GM12878 (cell line): ENCODE measurements around the gene TNFSF8. TPM values are rescaled to one million over a fixed set of nuclear protein-coding genes. Genes with fewer than 3 reads are reported as not detected.
A peak's percentile ranks its signal among the peaks of the same experiment; 100 is the strongest.

Experiments used
- ATAC-seq: fragments of 200-7000 bp; cut with Tn5 transposase; 3 replicates; pipeline ENCODE4 v1.9.1; 2020; ENCODE audit warnings: mild to moderate bottlenecking, moderate library complexity
- BruUV-seq: library from RNA; stranded (reverse); fragments of 400-500 nt; replicated peaks from 2 replicates; lab custom pipeline; 2021; lab: Mats Ljungman, UMichigan
- CTCF ChIA-PET: fragments of 300-600 bp; sonication (Branson Sonifier 250); formaldehyde crosslinking; extraction: SDS; loops from one replicate; lab custom pipeline; 2021; ENCODE audit warnings: inconsistent platforms; lab: Yijun Ruan, JAX
- POLR2A ChIA-PET: fragments of 350-600 bp; formaldehyde crosslinking; extraction: SDS; loops from one replicate; lab custom pipeline; 2021; ENCODE audit warnings: inconsistent platforms; lab: Charles Lee
- RAD21 ChIA-PET: fragments of 300-600 bp; sonication (Branson Sonifier 250); formaldehyde crosslinking; loops from one replicate; lab custom pipeline; 2023; ENCODE audit warnings: antibody characterized with exemption; ENCODE audit not compliant: unreplicated experiment; lab: Charles Lee
- SMC1A ChIA-PET: fragments of 300-600 bp; sonication (Branson Sonifier 250); formaldehyde crosslinking; loops from one replicate; lab custom pipeline; 2023; ENCODE audit not compliant: unreplicated experiment, uncharacterized antibody; lab: Charles Lee
- DNase-seq: peaks from one replicate; pipeline ENCODE4 v3.0.0-alpha.2; 2011; ENCODE audit warnings: low read depth, low spot score
- FAIRE-seq: peaks from 3 replicates; lab custom pipeline; 2011; peaks lifted over from hg19 to GRCh38; lab: Jason Lieb, UNC
- H2AFZ ChIP-seq: 2 replicates; pipeline ENCODE4 v1.6.0; 2011; ENCODE audit warnings: low read depth, low read length, control low read depth; ENCODE audit not compliant: control insufficient read depth
- H3K27ac ChIP-seq: 2 replicates; pipeline ENCODE4 v1.5.1; 2011; ENCODE audit warnings: control low read depth; ENCODE audit not compliant: control insufficient read depth, insufficient read depth
- H3K27me3 ChIP-seq, 2 experiments: replicated peaks in 1 of 2; 2 replicates each; pipeline versions ENCODE4 v1.6.0 to v1.6.1; 2011; ENCODE audit warnings: low read length in 1 of 2; ENCODE audit not compliant: control insufficient read depth in 2 of 2, insufficient read depth in 2 of 2
- H3K36me3 ChIP-seq, 2 experiments: 2 replicates each; pipeline ENCODE4 v1.5.1; 2011; ENCODE audit warnings: low read length in 1 of 2; ENCODE audit not compliant: control insufficient read depth in 2 of 2, insufficient read depth in 2 of 2
- H3K4me1 ChIP-seq: 2 replicates; pipeline ENCODE4 v1.6.1; 2011; ENCODE audit warnings: mild to moderate bottlenecking, low read length, moderate library complexity, mixed read lengths; ENCODE audit not compliant: control insufficient read depth, insufficient read depth
- H3K4me2 ChIP-seq: 2 replicates; pipeline ENCODE4 v1.6.0; 2011; ENCODE audit warnings: control low read depth; ENCODE audit not compliant: control insufficient read depth, insufficient read depth
- H3K4me3 ChIP-seq: fragments of 200-600 bp; sonication (generic); 2 replicates; pipeline ENCODE4 v1.5.1; 2016
- H3K79me2 ChIP-seq: 2 replicates; pipeline ENCODE4 v1.6.0; 2011; ENCODE audit warnings: low read length; ENCODE audit not compliant: control insufficient read depth, insufficient read depth
- H3K9ac ChIP-seq: 2 replicates; pipeline ENCODE4 v1.8.0; 2011; ENCODE audit warnings: low read length, control low read depth, mixed read lengths; ENCODE audit not compliant: control insufficient read depth, insufficient read depth
- H3K9me3 ChIP-seq: replicated peaks from 3 replicates; pipeline ENCODE4 v1.5.1; 2011; ENCODE audit warnings: mild to moderate bottlenecking, low read length; ENCODE audit not compliant: control insufficient read depth, insufficient read depth
- H4K20me1 ChIP-seq: 2 replicates; pipeline ENCODE4 v1.6.0; 2011; ENCODE audit not compliant: control insufficient read depth, insufficient read depth
- CTCF ChIP-seq, 3 experiments: IDR thresholded peaks in 2 of 3; conservative IDR thresholded peaks in 1 of 3; 2 replicates each; pipeline ENCODE4 v1.5.1; 2011; ENCODE audit warnings: low read depth in 3 of 3, low read length in 3 of 3, mild to moderate bottlenecking in 3 of 3, control low read depth in 2 of 3, moderate library complexity in 2 of 3, inconsistent platforms in 1 of 3, mixed read lengths in 1 of 3; ENCODE audit not compliant: control insufficient read depth in 2 of 3, insufficient read depth in 1 of 3; ENCODE audit errors: extremely low read depth in 1 of 3
- GATAD2B ChIP-seq: fragments of 450-650 bp; conservative IDR thresholded peaks from 2 replicates; pipeline ENCODE4 v1.6.1; 2017; ENCODE audit warnings: low read depth, mild to moderate bottlenecking, moderate library complexity
- IRF5 ChIP-seq: fragments of 450-650 bp; IDR thresholded peaks from 2 replicates; pipeline ENCODE4 v1.6.1; 2017; ENCODE audit warnings: borderline replicate concordance
- MEF2B ChIP-seq: fragments of 450-650 bp; IDR thresholded peaks from 2 replicates; pipeline ENCODE4 v1.6.1; 2018; ENCODE audit warnings: mild to moderate bottlenecking, moderate library complexity; ENCODE audit not compliant: partially characterized antibody, poor library complexity, severe bottlenecking
- MXI1 ChIP-seq: fragments of 150-350 bp; IDR thresholded peaks from 2 replicates; pipeline ENCODE4 v1.6.1; 2011; ENCODE audit warnings: low read depth, mild to moderate bottlenecking, inconsistent platforms, low read length, improper control_type of control experiment
- POLR2AphosphoS2 ChIP-seq: IDR thresholded peaks from 2 replicates; pipeline ENCODE4 v1.6.1; 2011; ENCODE audit warnings: low read depth, mild to moderate bottlenecking, low read length, improper control_type of control experiment, moderate library complexity
- SIN3A ChIP-seq: IDR thresholded peaks from 2 replicates; pipeline ENCODE4 v1.6.1; 2012; ENCODE audit warnings: low read depth, low read length, improper control_type of control experiment
- SMARCA5 ChIP-seq: fragments of 450-650 bp; IDR thresholded peaks from 2 replicates; pipeline ENCODE4 v1.6.1; 2017; ENCODE audit warnings: mild to moderate bottlenecking
- SPI1 ChIP-seq: IDR thresholded peaks from 2 replicates; pipeline ENCODE4 v1.6.1; 2011; ENCODE audit warnings: low read depth, mild to moderate bottlenecking, low read length, moderate library complexity, borderline replicate concordance; ENCODE audit not compliant: insufficient read depth
- ZNF24 ChIP-seq: fragments of 450-650 bp; IDR thresholded peaks from 2 replicates; pipeline ENCODE4 v1.6.1; 2017; ENCODE audit warnings: antibody characterized with exemption, mild to moderate bottlenecking
- WGBS: methylation state at CpG from one replicate; pipeline ENCODE4 v1.1.6; 2016; ENCODE audit warnings: low lambda C conversion rate; ENCODE audit not compliant: insufficient replicate concordance, insufficient coverage; ENCODE audit errors: missing lambda C conversion rate; 5-methylcytosine and 5-hydroxymethylcytosine counted together
- in situ Hi-C: fragments of 300-500 bp; cut with MboI; formaldehyde crosslinking; loops from 9 replicates; pipeline ENCODE4 v1.14.3; 2018; ENCODE audit warnings: mixed read lengths
- intact Hi-C: fragments of 100-400 bp; cut with micrococcal nuclease; formaldehyde crosslinking; loops from one replicate; pipeline ENCODE4 v1.14.2; 2022; ENCODE audit not compliant: unreplicated experiment
- polyA plus RNA-seq, 11 experiments: library from polyadenylated mRNA; depleted of rRNA in 4 of 11; unstranded in 6 of 11; stranded (reverse) in 5 of 11; fragments of >200 nt; fragmentation: Nextera tagmentation in 4 of 11; fragmentation: Illumina TruSeq in 1 of 11; extraction: Ambion mirVana in 4 of 11; extraction: Trizol in 1 of 11; gene quantifications; 1 replicate in 1 of 11; 2 replicates in 10 of 11; pipeline versions ENCODE4 v1.2.1 to v1.2.3, GENCODE V29; 2011 to 2016; ENCODE audit warnings: inconsistent platforms in 2 of 11, missing spikeins in 2 of 11, low read depth in 1 of 11
- total RNA-seq, 4 experiments: library from RNA; depleted of rRNA in 3 of 4; stranded (reverse); fragments of >200 nt in 3 of 4; fragmentation: Illumina TruSeq in 1 of 4; extraction: Trizol in 1 of 4; gene quantifications; 2 replicates each; pipeline versions ENCODE4 v1.2.1 to v1.2.3, GENCODE V29; 2013 to 2021
- TF ChIP-seq, protein P1 (sequence below): IDR thresholded peaks from 2 replicates; pipeline ENCODE4 v1.6.1; 2011; ENCODE audit warnings: low read depth, low read length, improper control_type of control experiment, borderline replicate concordance

Gene TNFSF8
- total and polyA plus RNA-seq, 10 of the 15 experiments (the other 5 are each of a cell fraction or from before 2014, with no cell fraction given) = 0.10 to 0.29 (median 0.15) TPM; not detected in 7

GRCh38 chr9:114973216-114973615 is 42.8 kb upstream of the TNFSF8 start:
- WGBS = 28% methylated on average over 2 of the region's 2 CpGs
- Histone ChIP-seq H3K79me2 (no peaks in the 10 kb centered on the region), H3K4me1 (no peaks in the 10 kb centered on the region), H3K9me3 (no peaks in the 10 kb centered on the region), H3K36me3 (no peaks in the 10 kb centered on the region), H2AFZ (no peak overlapping the region), H3K4me3 (no peak overlapping the region), H3K4me2 (no peak overlapping the region)
- FAIRE-seq (no peak), ATAC-seq (no peak)
- CTCF ChIA-PET = interaction anchor here (1.2 to 1.4 kb wide), 2 partner anchors 13 to 59 kb away, joined by 3 to 6 read pairs; no protein-coding TSS in a partner anchor
- RAD21 ChIA-PET = no interaction called here
- no TSS peak for BruUV-seq
- TF ChIP-seq SPI1 = 0 out of 2 replicates have a peak, but pooled peaks have one; percentile 18
- no peak for TF ChIP-seq POLR2AphosphoS2
- TF ChIP-seq, all 136 proteins: peak for 1
- SMC1A ChIA-PET = interaction anchor here (1.2 to 1.8 kb wide), 3 partner anchors 9 to 18 kb away, joined by 3 to 6 read pairs (median 4); no protein-coding TSS in a partner anchor
- Histone ChIP-seq H3K9ac (no peak overlapping the region), H3K27me3 (no peaks in the 10 kb centered on the region; a peak in 1 of 4 replicates), H4K20me1 (no peaks in the 10 kb centered on the region; the same call in 1 of the 2 replicates), H3K27ac (no peak overlapping the region)
- DNase-seq = no peak
- intact Hi-C loops (no loop called here), in situ Hi-C loops (no loop called here)
- POLR2A ChIA-PET = no interaction called here

GRCh38 chr9:114972510-114973136 is 42.2 kb upstream of the TNFSF8 start:
- Histone ChIP-seq H3K27ac (no peak overlapping the region), H3K27me3 (no peaks in the 10 kb centered on the region; a peak in 1 of 4 replicates), H3K36me3 (no peaks in the 10 kb centered on the region), H3K4me2 (no peak overlapping the region), H3K9ac (no peak overlapping the region), H3K79me2 (no peaks in the 10 kb centered on the region), H4K20me1 (no peaks in the 10 kb centered on the region; the same call in 1 of the 2 replicates), H3K4me1 (no peaks in the 10 kb centered on the region), H2AFZ (no peak overlapping the region), H3K9me3 (no peaks in the 10 kb centered on the region), H3K4me3 (no peak overlapping the region)
- POLR2A ChIA-PET = no interaction called here
- no peak for DNase-seq
- no peak for FAIRE-seq
- RAD21 ChIA-PET = interaction anchor here (4.7 kb wide), 1 partner anchor 17 kb away, joined by 28 read pairs; no protein-coding TSS in a partner anchor
- BruUV-seq = no TSS peak
- ATAC-seq = no peak
- in situ Hi-C loops (no loop called here), intact Hi-C loops (no loop called here)
- SMC1A ChIA-PET = interaction anchor here (1.7 to 4.9 kb wide), 6 partner anchors 9 to 53 kb away, joined by 4 to 46 read pairs (median 6); no protein-coding TSS in a partner anchor
- CTCF ChIA-PET = interaction anchor here (0.8 to 3.2 kb wide), 2 partner anchors 8 to 34 kb away, joined by 3 to 21 read pairs; no protein-coding TSS in a partner anchor
- WGBS = 0% methylated on average over 3 of the region's 3 CpGs
- TF ChIP-seq MXI1 (no peak), SIN3A (no peak), MEF2B (no peak), IRF5 (no peak), GATAD2B (no peak), ZNF24 (no peak), CTCF (IDR thresholded peaks at IDR 0.05 in 2 of 3, conservative IDR thresholded peaks at IDR 0.05 in 1 of 3; ENCODE audit: control insufficient read depth in 2 of 3, extremely low read depth in 1 of 3, insufficient read depth in 1 of 3, low read depth in 3 of 3, low read length in 3 of 3) (no peak), SMARCA5 (no peak)
- TF ChIP-seq, protein P1, sequence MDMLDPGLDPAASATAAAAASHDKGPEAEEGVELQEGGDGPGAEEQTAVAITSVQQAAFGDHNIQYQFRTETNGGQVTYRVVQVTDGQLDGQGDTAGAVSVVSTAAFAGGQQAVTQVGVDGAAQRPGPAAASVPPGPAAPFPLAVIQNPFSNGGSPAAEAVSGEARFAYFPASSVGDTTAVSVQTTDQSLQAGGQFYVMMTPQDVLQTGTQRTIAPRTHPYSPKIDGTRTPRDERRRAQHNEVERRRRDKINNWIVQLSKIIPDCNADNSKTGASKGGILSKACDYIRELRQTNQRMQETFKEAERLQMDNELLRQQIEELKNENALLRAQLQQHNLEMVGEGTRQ = no peak
